Stimulated activated CD8-positive, alpha-beta memory T cell treated with anti-CD3 and anti-CD28 coated beads, Interleukin-12 subunit alpha, Interleukin-12 subunit beta, amount 100 ng/mL, for 1 hour (primary cell): ENCODE data around the gene SENP6.
"Not testable (repeated sequence)": the region's sequence is repeated elsewhere in the genome, so short reads cannot be mapped to it uniquely, and the experiment has no call there.

Experiments
- DNase-seq: peaks from one replicate; pipeline ENCODE4 v3.0.0-alpha.2; 2020; ENCODE audit warnings: low read depth

The SENP6 gene

GRCh38 chr6:75666592-75666991, 64.9 kb downstream of the SENP6 start:
- no peak for DNase-seq

GRCh38 chr6:75673884-75674283, 72.2 kb downstream of the SENP6 start:
- DNase-seq: no peak

GRCh38 chr6:75676377-75676776, 74.7 kb downstream of the SENP6 start:
- DNase-seq: no peak

- not testable (repeated sequence) for DNase-seq
Measured at GRCh38 chr6:75682548-75682947, 80.9 kb downstream of the SENP6 start.

GRCh38 chr6:75683005-75683404, 81.3 kb downstream of the SENP6 start:
- not testable (repeated sequence) for DNase-seq

GRCh38 chr6:75687535-75687934, 85.9 kb downstream of the SENP6 start:
- not testable (repeated sequence) for DNase-seq

- not testable (repeated sequence) for DNase-seq
Measured at GRCh38 chr6:75687937-75688336, 86.3 kb downstream of the SENP6 start.

- DNase-seq: no peak
Measured at GRCh38 chr6:75689576-75689975, 87.9 kb downstream of the SENP6 start.

- DNase-seq: no peak
Measured at GRCh38 chr6:75691012-75691411, 89.3 kb downstream of the SENP6 start.

GRCh38 chr6:75693534-75693933, 91.9 kb downstream of the SENP6 start:
- DNase-seq: no peak

GRCh38 chr6:75694406-75694805, 92.7 kb downstream of the SENP6 start:
- no peak for DNase-seq

- DNase-seq: not testable (repeated sequence)
Measured at GRCh38 chr6:75708334-75708733, 106.7 kb downstream of the SENP6 start.

GRCh38 chr6:75711173-75711572, 109.5 kb downstream of the SENP6 start:
- no peak for DNase-seq

- DNase-seq: no peak
Measured at GRCh38 chr6:75719133-75719532, 117.5 kb downstream of the SENP6 start.

GRCh38 chr6:75723382-75723781, 121.7 kb downstream of the SENP6 start:
- DNase-seq: no peak

GRCh38 chr6:75727206-75727605, 125.5 kb downstream of the SENP6 start:
- DNase-seq: no peak

GRCh38 chr6:75731029-75731428, 129.3 kb downstream of the SENP6 start:
- not testable (repeated sequence) for DNase-seq

GRCh38 chr6:75735491-75736186, 134.0 kb downstream of the SENP6 start:
- DNase-seq: no peak

GRCh38 chr6:75743971-75744370, 142.3 kb downstream of the SENP6 start:
- DNase-seq: no peak

- no peak for DNase-seq
Measured at GRCh38 chr6:75745404-75745803, 143.7 kb downstream of the SENP6 start.

- no peak for DNase-seq
Measured at GRCh38 chr6:75746221-75746620, 144.5 kb downstream of the SENP6 start.

GRCh38 chr6:75747152-75747992, 145.7 kb downstream of the SENP6 start:
- no peak for DNase-seq

- no peak for DNase-seq
Measured at GRCh38 chr6:75748003-75748742, 146.5 kb downstream of the SENP6 start.
